Parathyroid adenoma (tissue), 2 donors: ENCODE results near the gene DYNC2I2.

Experiments
- H2AFZ ChIP-seq: fragments of 300-600 bp; sonication (generic); one replicate; pipeline ENCODE4 v1.7.0; 2017; ENCODE audit warnings: antibody characterized with exemption, mild to moderate bottlenecking
- H3K27ac ChIP-seq: fragments of 300-600 bp; sonication (generic); one replicate; pipeline ENCODE4 v1.7.0; 2017
- H3K27me3 ChIP-seq: fragments of 300-600 bp; sonication (generic); one replicate; pipeline ENCODE4 v1.7.0; 2017; ENCODE audit warnings: low read length; ENCODE audit not compliant: control insufficient read depth, insufficient read depth
- H3K36me3 ChIP-seq: fragments of 300-600 bp; sonication (generic); one replicate; pipeline ENCODE4 v1.7.0; 2017; ENCODE audit warnings: low read length; ENCODE audit not compliant: control insufficient read depth, insufficient read depth
- H3K4me1 ChIP-seq: fragments of 300-600 bp; sonication (generic); one replicate; pipeline ENCODE4 v1.7.0; 2017; ENCODE audit warnings: control low read depth
- H3K4me2 ChIP-seq: fragments of 300-600 bp; sonication (generic); one replicate; pipeline ENCODE4 v1.7.0; 2017; ENCODE audit warnings: low read length
- H3K4me3 ChIP-seq: fragments of 300-600 bp; sonication (generic); one replicate; pipeline ENCODE4 v1.7.0; 2017; ENCODE audit warnings: low read depth, low read length
- H3K79me2 ChIP-seq: fragments of 300-600 bp; sonication (generic); one replicate; pipeline ENCODE4 v1.7.0; 2017; ENCODE audit warnings: control low read depth
- H3K9ac ChIP-seq: fragments of 300-600 bp; sonication (generic); one replicate; pipeline ENCODE4 v1.7.0; 2017; ENCODE audit warnings: mild to moderate bottlenecking
- H3K9me3 ChIP-seq: fragments of 300-600 bp; sonication (generic); one replicate; pipeline ENCODE4 v1.7.0; 2017; ENCODE audit warnings: low read length; ENCODE audit not compliant: control insufficient read depth
- CTCF ChIP-seq: fragments of 300-600 bp; sonication (generic); IDR thresholded peaks from one replicate; pipeline ENCODE4 v1.7.0; 2017; ENCODE audit warnings: antibody characterized with exemption, mild to moderate bottlenecking
- donor health status: primary hyperparathyroidism.

Gene DYNC2I2

GRCh38 chr9:128621730-128622455 lies 34.8 kb downstream of the DYNC2I2 start:
- no peak for TF ChIP-seq CTCF
- H3K4me3 ChIP-seq = no peak overlapping the region
- H3K27me3 ChIP-seq = no peaks in the 10 kb centered on the region
- H3K4me1 ChIP-seq = no peaks in the 10 kb centered on the region
- no peak overlapping the region for H2AFZ ChIP-seq
- H3K4me2 ChIP-seq = no peak overlapping the region
- no peaks in the 10 kb centered on the region for H3K9me3 ChIP-seq
- H3K27ac ChIP-seq = no peak overlapping the region
- no peak overlapping the region for H3K9ac ChIP-seq
- H3K36me3 ChIP-seq = no peaks in the 10 kb centered on the region
- H3K79me2 ChIP-seq = no peaks in the 10 kb centered on the region

GRCh38 chr9:128619779-128620178 lies 36.9 kb downstream of the DYNC2I2 start:
- H3K36me3 ChIP-seq = no peaks in the 10 kb centered on the region
- no peak overlapping the region for H3K4me3 ChIP-seq
- H3K9ac ChIP-seq = no peak overlapping the region
- H3K27ac ChIP-seq = no peak overlapping the region
- H3K27me3 ChIP-seq = no peaks in the 10 kb centered on the region
- no peak for TF ChIP-seq CTCF
- no peaks in the 10 kb centered on the region for H3K9me3 ChIP-seq
- H3K79me2 ChIP-seq = no peaks in the 10 kb centered on the region
- no peak overlapping the region for H3K4me2 ChIP-seq
- H3K4me1 ChIP-seq = no peaks in the 10 kb centered on the region
- H2AFZ ChIP-seq = no peak overlapping the region

GRCh38 chr9:128619127-128619526 lies 37.5 kb downstream of the DYNC2I2 start:
- Histone ChIP-seq H3K9me3 (no peaks in the 10 kb centered on the region), H3K9ac (no peak overlapping the region), H3K4me1 (no peaks in the 10 kb centered on the region), H3K4me3 (no peak overlapping the region), H3K79me2 (no peaks in the 10 kb centered on the region), H3K27ac (no peak overlapping the region), H3K36me3 (no peaks in the 10 kb centered on the region), H2AFZ (no peak overlapping the region), H3K4me2 (no peak overlapping the region), H3K27me3 (no peaks in the 10 kb centered on the region)
- TF ChIP-seq CTCF = no peak

- H3K27ac ChIP-seq = no peak overlapping the region
- H3K9me3 ChIP-seq = no peaks in the 10 kb centered on the region
- no peaks in the 10 kb centered on the region for H3K4me1 ChIP-seq
- H3K4me2 ChIP-seq = no peak overlapping the region
- no peaks in the 10 kb centered on the region for H3K79me2 ChIP-seq
- H3K9ac ChIP-seq = no peak overlapping the region
- no peak for TF ChIP-seq CTCF
- H3K27me3 ChIP-seq = no peaks in the 10 kb centered on the region
- no peaks in the 10 kb centered on the region for H3K36me3 ChIP-seq
- H2AFZ ChIP-seq = no peak overlapping the region
- no peak overlapping the region for H3K4me3 ChIP-seq
Measured at GRCh38 chr9:128617943-128618342, 38.7 kb downstream of the DYNC2I2 start.

GRCh38 chr9:128615571-128615970 lies 41.1 kb downstream of the DYNC2I2 start:
- H3K36me3 ChIP-seq = no peaks in the 10 kb centered on the region
- no peak for TF ChIP-seq CTCF

More at GRCh38 chr9:128615571-128615970, 41.1 kb downstream of the DYNC2I2 start:
- Histone ChIP-seq H3K4me2 (no peak overlapping the region), H3K4me1 (no peaks in the 10 kb centered on the region), H2AFZ (no peak overlapping the region), H3K9ac (no peak overlapping the region), H3K79me2 (no peaks in the 10 kb centered on the region), H3K27ac (no peak overlapping the region), H3K9me3 (no peaks in the 10 kb centered on the region), H3K4me3 (no peak overlapping the region), H3K27me3 (no peaks in the 10 kb centered on the region)
